Measurements from ENCODE around the gene CXorf58.
"Not testable (repeated sequence)": the region's sequence is repeated elsewhere in the genome, so short reads cannot be mapped to it uniquely, and the experiment has no call there.

CXorf58 gene

GRCh38 chrX:23959781-23960180 lies 52.0 kb downstream of the CXorf58 start:
- DNase-seq, result no peak

- DNase-seq, result no peak
These were observed 56.4 kb downstream of the CXorf58 start for GRCh38 chrX:23964191-23964590.

GRCh38 chrX:23965630-23966029 lies 57.8 kb downstream of the CXorf58 start:
- not testable (repeated sequence) for DNase-seq

GRCh38 chrX:23978491-23978890 lies 70.7 kb downstream of the CXorf58 start:
- DNase-seq, result no peak

GRCh38 chrX:23980011-23980441 lies 72.2 kb downstream of the CXorf58 start:
- peak; percentile 65 for DNase-seq

GRCh38 chrX:23981222-23981621 lies 73.4 kb downstream of the CXorf58 start:
- no peak for DNase-seq

- DNase-seq, result no peak
These were observed 73.9 kb downstream of the CXorf58 start for GRCh38 chrX:23981711-23982110.

- no peak for DNase-seq
These were observed 75.1 kb downstream of the CXorf58 start for GRCh38 chrX:23982891-23983290.

Data from islet precursor cell (in vitro differentiated cells).